H1 (cell line): ENCODE results near the gene MAGI2. TPM values are rescaled to one million over a fixed set of nuclear protein-coding genes. Genes with fewer than 3 reads are reported as not detected.

Experiments used
- CTCF ChIA-PET: fragments of 300-600 bp; sonication (Branson Sonifier 250); formaldehyde crosslinking; loops from one replicate; lab custom pipeline; 2021; ENCODE audit not compliant: partially characterized antibody; lab: Charles Lee
- POLR2A ChIA-PET: fragments of 300-600 bp; sonication (Branson Sonifier 250); formaldehyde crosslinking; loops from one replicate; lab custom pipeline; 2021; ENCODE audit warnings: inconsistent platforms; ENCODE audit not compliant: partially characterized antibody; lab: Charles Lee
- DNase-seq, 2 experiments: peaks; one replicate each; pipeline versions ENCODE4 v3.0.0 to v3.0.0-alpha.2; 2010 to 2022; ENCODE audit warnings: low spot score in 2 of 2, low read depth in 1 of 2, mixed read lengths in 1 of 2
- FAIRE-seq: peaks from 2 replicates; lab custom pipeline; 2011; peaks lifted over from hg19 to GRCh38; lab: Jason Lieb, UNC
- H2AFZ ChIP-seq: 2 replicates; pipeline ENCODE4 v1.8.1; 2012; ENCODE audit warnings: low read length, inconsistent platforms
- H2AK5ac ChIP-seq: 2 replicates; pipeline ENCODE4 v1.6.1; 2013; ENCODE audit warnings: low read depth, low read length
- H2BK120ac ChIP-seq: replicated peaks from 2 replicates; pipeline ENCODE3; 2013; ENCODE audit warnings: low read depth, low read length, inconsistent platforms
- H2BK12ac ChIP-seq: 2 replicates; pipeline ENCODE4 v1.6.1; 2013; ENCODE audit warnings: low read depth, low read length
- H2BK15ac ChIP-seq: 2 replicates; pipeline ENCODE4 v1.6.1; 2013; ENCODE audit warnings: low read length
- H2BK20ac ChIP-seq: 2 replicates; pipeline ENCODE4 v1.6.1; 2013; ENCODE audit warnings: low read length
- H2BK5ac ChIP-seq: 2 replicates; pipeline ENCODE4 v1.6.1; 2013; ENCODE audit warnings: low read depth, low read length
- H3K14ac ChIP-seq: 2 replicates; pipeline ENCODE4 v1.6.1; 2013; ENCODE audit warnings: inconsistent platforms; ENCODE audit not compliant: insufficient read length
- H3K18ac ChIP-seq: 2 replicates; pipeline ENCODE4 v1.6.1; 2013; ENCODE audit warnings: low read length; ENCODE audit errors: extremely low read depth
- H3K23ac ChIP-seq: 2 replicates; pipeline ENCODE4 v1.6.1; 2013; ENCODE audit warnings: inconsistent platforms; ENCODE audit not compliant: insufficient read length
- H3K23me2 ChIP-seq: 2 replicates; pipeline ENCODE4 v1.6.1; 2013; ENCODE audit warnings: low read depth, low read length
- H3K27ac ChIP-seq: 2 replicates; pipeline ENCODE4 v1.6.1; 2011; ENCODE audit warnings: low read depth, low read length, inconsistent platforms
- H3K27me3 ChIP-seq, 4 experiments: replicated peaks in 1 of 4; 1 replicate in 1 of 4; 2 replicates in 3 of 4; pipeline versions ENCODE4 v1.6.1 to v1.8.1; 2011 to 2013; ENCODE audit warnings: low read length in 3 of 4, mild to moderate bottlenecking in 3 of 4, inconsistent platforms in 2 of 4, mixed read lengths in 2 of 4, moderate library complexity in 1 of 4; ENCODE audit not compliant: control insufficient read depth in 3 of 4, insufficient read depth in 3 of 4; ENCODE audit errors: extremely low read depth in 1 of 4
- H3K36me3 ChIP-seq, 4 experiments: 2 replicates each; pipeline versions ENCODE4 v1.6.1 to v1.8.1; 2011 to 2013; ENCODE audit warnings: mild to moderate bottlenecking in 4 of 4, low read length in 3 of 4, moderate library complexity in 2 of 4, control low read depth in 1 of 4, inconsistent platforms in 1 of 4; ENCODE audit not compliant: insufficient read depth in 4 of 4, control insufficient read depth in 2 of 4
- H3K4ac ChIP-seq: replicated peaks from 2 replicates; pipeline ENCODE3; 2013; ENCODE audit warnings: low read length, low read depth, mixed read lengths, inconsistent platforms; ENCODE audit not compliant: insufficient read length
- H3K4me1 ChIP-seq, 4 experiments: replicated peaks in 1 of 4; 1 replicate in 1 of 4; 2 replicates in 3 of 4; pipeline versions ENCODE4 v1.6.1 to v1.8.1; 2011 to 2013; ENCODE audit warnings: low read length in 3 of 4, inconsistent platforms in 2 of 4, mixed read lengths in 1 of 4; ENCODE audit not compliant: insufficient read depth in 4 of 4, control insufficient read depth in 3 of 4
- H3K4me2 ChIP-seq, 2 experiments: 2 replicates each; pipeline versions ENCODE4 v1.6.1 to v1.8.1; 2011 to 2013; ENCODE audit warnings: low read depth in 2 of 2, low read length in 2 of 2, control low read depth in 1 of 2, inconsistent platforms in 1 of 2, mild to moderate bottlenecking in 1 of 2; ENCODE audit not compliant: insufficient read depth in 1 of 2
- H3K4me3 ChIP-seq, 4 experiments: fragments of 200-600, 300-600 bp in 1 of 4; sonication (generic), shearing (Covaris generic), sonication (Bioruptor Twin) in 1 of 4; 2 replicates each; pipeline versions ENCODE4 v1.5.1 to v1.8.1; 2011 to 2016; ENCODE audit warnings: low read length in 4 of 4, low read depth in 3 of 4, control low read depth in 2 of 4, inconsistent platforms in 2 of 4, mild to moderate bottlenecking in 2 of 4, mixed read lengths in 1 of 4, moderate library complexity in 1 of 4; ENCODE audit not compliant: insufficient read depth in 2 of 4; ENCODE audit errors: extremely low read depth in 1 of 4
- H3K56ac ChIP-seq: replicated peaks from 2 replicates; pipeline ENCODE3; 2013; ENCODE audit warnings: low read depth, mild to moderate bottlenecking, mixed read lengths, low read length, inconsistent platforms; ENCODE audit not compliant: insufficient read length
- H3K79me1 ChIP-seq: 2 replicates; pipeline ENCODE4 v1.6.1; 2013; ENCODE audit warnings: low read depth, low read length, control low read depth
- H3K79me2 ChIP-seq, 2 experiments: 2 replicates each; pipeline versions ENCODE4 v1.6.1 to v1.8.1; 2012 to 2013; ENCODE audit warnings: low read length in 2 of 2, mild to moderate bottlenecking in 2 of 2, inconsistent platforms in 1 of 2; ENCODE audit not compliant: insufficient read depth in 2 of 2, control insufficient read depth in 1 of 2
- H3K9ac ChIP-seq, 4 experiments: replicated peaks in 1 of 4; 1 replicate in 1 of 4; 2 replicates in 3 of 4; pipeline versions ENCODE4 v1.6.1 to v1.8.1; 2011 to 2013; ENCODE audit warnings: low read depth in 3 of 4, low read length in 3 of 4, control low read depth in 2 of 4, mild to moderate bottlenecking in 2 of 4, moderate library complexity in 2 of 4, inconsistent platforms in 1 of 4; ENCODE audit errors: extremely low read depth in 1 of 4
- H3K9me3 ChIP-seq, 2 experiments: 2 replicates each; pipeline versions ENCODE4 v1.6.1 to v1.8.1; 2012 to 2013; ENCODE audit warnings: mild to moderate bottlenecking in 2 of 2, moderate library complexity in 2 of 2, control low read depth in 1 of 2, inconsistent platforms in 1 of 2, low read depth in 1 of 2, low read length in 1 of 2, mixed read lengths in 1 of 2; ENCODE audit not compliant: insufficient read depth in 2 of 2
- H4K20me1 ChIP-seq, 2 experiments: replicated peaks in 1 of 2; 2 replicates each; pipeline versions ENCODE3 to v1.8.1; 2011 to 2013; ENCODE audit warnings: inconsistent platforms in 2 of 2, low read length in 2 of 2, mild to moderate bottlenecking in 1 of 2; ENCODE audit not compliant: insufficient read depth in 2 of 2, control insufficient read depth in 1 of 2
- H4K5ac ChIP-seq: 2 replicates; pipeline ENCODE4 v1.6.1; 2013; ENCODE audit warnings: low read length, low read depth, mixed read lengths, inconsistent platforms; ENCODE audit not compliant: insufficient read length
- H4K8ac ChIP-seq: 2 replicates; pipeline ENCODE4 v1.8.0; 2013; ENCODE audit warnings: mild to moderate bottlenecking, moderate library complexity, low read length, inconsistent platforms; ENCODE audit not compliant: insufficient read depth; ENCODE audit errors: extremely low read depth
- H4K91ac ChIP-seq: replicated peaks from 2 replicates; pipeline ENCODE3; 2013; ENCODE audit warnings: low read length, mixed read lengths, inconsistent platforms; ENCODE audit not compliant: insufficient read length
- NANOG ChIP-seq: IDR thresholded peaks from 2 replicates; pipeline ENCODE4 v1.6.1; 2011; ENCODE audit warnings: low read length, low read depth, mild to moderate bottlenecking, inconsistent platforms; ENCODE audit not compliant: insufficient read depth, poor library complexity, severe bottlenecking
- SP1 ChIP-seq: IDR thresholded peaks from 2 replicates; pipeline ENCODE4 v1.6.1; 2011; ENCODE audit warnings: low read depth, low read length
- TCF12 ChIP-seq: IDR thresholded peaks from 2 replicates; pipeline ENCODE4 v1.6.1; 2011; ENCODE audit warnings: low read depth, mild to moderate bottlenecking, low read length
- TEAD4 ChIP-seq: IDR thresholded peaks from 2 replicates; pipeline ENCODE4 v1.6.1; 2012; ENCODE audit warnings: low read depth, low read length, inconsistent platforms, mixed read lengths
- WGBS, 2 experiments: shearing (Covaris generic) in 1 of 2; methylation state at CpG; one replicate each; pipeline versions ENCODE4 v1.1.6 to v1.1.7; 2013 to 2015; ENCODE audit warnings: low lambda C conversion rate in 2 of 2, mixed read lengths in 2 of 2, inconsistent platforms in 1 of 2, low coverage in 1 of 2, missing lambda C conversion rate in 1 of 2; ENCODE audit not compliant: insufficient replicate concordance in 2 of 2, insufficient coverage in 1 of 2, insufficient read length in 1 of 2; ENCODE audit errors: extremely low coverage in 1 of 2, missing lambda C conversion rate in 1 of 2; 5-methylcytosine and 5-hydroxymethylcytosine counted together
- polyA plus RNA-seq, 7 experiments: library from polyadenylated mRNA; depleted of rRNA in 3 of 7; stranded (reverse) in 5 of 7; unstranded in 2 of 7; fragments of >200 nt in 5 of 7; fragments of 200-250 nt in 2 of 7; gene quantifications; 1 replicate in 5 of 7; 2 replicates in 1 of 7; 4 replicates in 1 of 7; pipeline versions ENCODE4 v1.2.1 to v1.2.3, GENCODE V29; 2011 to 2013; ENCODE audit warnings: missing spikeins in 2 of 7, mixed read lengths in 2 of 7
- total RNA-seq: library from RNA; stranded (reverse); fragmentation: NEBNext Ultra II Directional; extraction: Animal tissue kit (Norgen Biotek cat#: 25700); gene quantifications from 2 replicates; pipeline ENCODE4 v1.2.1, GENCODE V29; 2021
- TF ChIP-seq, protein P1 (sequence below): IDR thresholded peaks from 2 replicates; pipeline ENCODE4 v1.6.1; 2011; ENCODE audit warnings: low read length, improper control_type of control experiment
- TF ChIP-seq, protein P2 (sequence below): IDR thresholded peaks from 2 replicates; pipeline ENCODE4 v1.6.1; 2011; ENCODE audit warnings: low read depth, mild to moderate bottlenecking, low read length; ENCODE audit not compliant: insufficient read depth

MAGI2 gene
- total and polyA plus RNA-seq, 2 of the 8 experiments (the other 6 are each of a cell fraction or from before 2014, with no cell fraction given), result 6.0 to 27.3 TPM

DNA sequence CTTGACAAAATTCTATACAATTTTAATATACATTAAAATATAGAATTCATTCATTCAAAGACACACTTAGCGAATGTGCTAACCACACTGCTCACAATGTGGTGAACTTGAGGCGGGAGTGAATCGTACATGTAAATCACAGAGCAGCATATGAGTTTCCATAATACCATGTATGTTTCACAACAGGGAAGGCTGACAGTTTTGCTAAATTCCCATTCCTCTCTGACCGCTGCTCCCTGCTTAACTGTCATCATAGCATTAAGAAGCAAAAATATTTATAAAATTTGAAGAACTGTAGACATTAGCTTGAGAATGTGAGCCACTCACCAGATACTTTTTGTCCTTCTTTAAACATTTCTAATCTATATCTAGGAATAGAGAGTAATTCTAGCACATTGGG, 763.3 kb downstream of the MAGI2 start:
- no peak overlapping the region for H4K8ac ChIP-seq
- ChIA-PET CTCF (interaction anchor here (0.6 to 1.2 kb wide), 4 partner anchors 9 to 1049 kb away, joined by 3 to 5 read pairs (median 4); no protein-coding TSS in a partner anchor), POLR2A (no interaction called here)
- H3K23me2 ChIP-seq, result no peaks in the 10 kb centered on the region
- H3K23ac ChIP-seq, result no peak overlapping the region
- no peak overlapping the region for H2BK5ac ChIP-seq
- TF ChIP-seq, protein P1, sequence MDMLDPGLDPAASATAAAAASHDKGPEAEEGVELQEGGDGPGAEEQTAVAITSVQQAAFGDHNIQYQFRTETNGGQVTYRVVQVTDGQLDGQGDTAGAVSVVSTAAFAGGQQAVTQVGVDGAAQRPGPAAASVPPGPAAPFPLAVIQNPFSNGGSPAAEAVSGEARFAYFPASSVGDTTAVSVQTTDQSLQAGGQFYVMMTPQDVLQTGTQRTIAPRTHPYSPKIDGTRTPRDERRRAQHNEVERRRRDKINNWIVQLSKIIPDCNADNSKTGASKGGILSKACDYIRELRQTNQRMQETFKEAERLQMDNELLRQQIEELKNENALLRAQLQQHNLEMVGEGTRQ, result no peak
- TF ChIP-seq TCF12 (no peak), NANOG (no peak), TEAD4 (no peak), SP1 (no peak)
- TF ChIP-seq, protein P2, sequence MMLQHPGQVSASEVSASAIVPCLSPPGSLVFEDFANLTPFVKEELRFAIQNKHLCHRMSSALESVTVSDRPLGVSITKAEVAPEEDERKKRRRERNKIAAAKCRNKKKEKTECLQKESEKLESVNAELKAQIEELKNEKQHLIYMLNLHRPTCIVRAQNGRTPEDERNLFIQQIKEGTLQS, result no peak
- no peak overlapping the region for H2BK120ac ChIP-seq
- no peaks in the 10 kb centered on the region; the same call in 1 of the 2 replicates for H3K79me1 ChIP-seq
- no peak overlapping the region for H3K4me2 ChIP-seq
- H3K27ac ChIP-seq, result no peak overlapping the region
- H3K18ac ChIP-seq, result no peak overlapping the region
- H4K91ac ChIP-seq, result no peak overlapping the region
- no peak overlapping the region for H2BK20ac ChIP-seq
- H4K20me1 ChIP-seq, result peaks cover 0 to 3% of the 10 kb centered on the region in 2 experiments
- H3K9ac ChIP-seq, result no peak overlapping the region
- WGBS, 2 experiments, result 88% methylated on average over 4 of the region's 4 CpGs; no CpG with 5 or more reads in 1 of the 2 experiments
- no peak overlapping the region for H3K4me3 ChIP-seq
- FAIRE-seq (no peak), DNase-seq (no peak)
- no peak overlapping the region for H3K56ac ChIP-seq
- H3K79me2 ChIP-seq, result peaks cover 0 to under 1% of the 10 kb centered on the region in 2 experiments; a peak in 1 of 4 replicates
- no peak overlapping the region for H3K14ac ChIP-seq
- no peak overlapping the region for H2AFZ ChIP-seq
- no peak overlapping the region for H2BK12ac ChIP-seq
- no peaks in the 10 kb centered on the region for H3K36me3 ChIP-seq
- no peak overlapping the region for H4K5ac ChIP-seq
- H3K4me1 ChIP-seq, result no peaks in the 10 kb centered on the region
- H3K4ac ChIP-seq, result no peak overlapping the region
- no peaks in the 10 kb centered on the region for H3K9me3 ChIP-seq
- H2AK5ac ChIP-seq, result no peak overlapping the region
- H2BK15ac ChIP-seq, result no peak overlapping the region
- no peaks in the 10 kb centered on the region for H3K27me3 ChIP-seq
